ENCODE results near the gene STEAP1B. TPM values are rescaled to one million over a fixed set of nuclear protein-coding genes. Genes with fewer than 3 reads are reported as not detected.

Gene STEAP1B
- total and polyA plus RNA-seq, 2 donors (not counting 3 experiments of a cell fraction or from before 2014, with no cell fraction given), result 32.2 to 46.1 TPM

DNA sequence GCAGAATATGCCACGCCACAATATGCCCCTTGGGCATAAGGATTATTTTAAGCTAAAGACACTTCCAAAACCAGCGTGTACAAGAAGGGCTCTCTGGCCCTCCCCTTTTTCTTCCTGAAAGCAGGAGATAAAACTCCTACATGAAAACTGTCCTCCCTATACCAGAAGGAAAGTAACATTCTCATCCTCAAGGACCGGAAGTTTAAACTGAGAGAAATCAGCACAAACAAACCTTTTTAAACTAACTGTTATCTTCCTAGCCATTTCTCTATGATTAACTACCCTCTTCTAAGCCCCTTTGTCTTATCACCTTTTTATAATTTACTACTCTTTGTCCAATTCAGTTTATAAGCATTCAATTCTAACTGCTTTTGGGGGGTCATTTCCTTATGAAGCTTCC, 126.6 kb downstream of the STEAP1B start:
- ChIA-PET CTCF (interaction anchor here (0.9 to 2.0 kb wide), 2 partner anchors 8 to 9 kb away, joined by 3 to 6 read pairs; no protein-coding TSS in a partner anchor), POLR2A (no interaction called here)
- Histone ChIP-seq H3K4me3 (replicated peaks in 1 of 3; ENCODE audit: insufficient read depth in 1 of 3, low read depth in 1 of 3, low read length in 3 of 3) (no peak overlapping the region), H3K79me2 (ENCODE audit: control insufficient read depth, insufficient read depth, low read length) (no peaks in the 10 kb centered on the region), H3K9ac (replicated peaks; ENCODE audit: extremely low read depth, insufficient read depth, low read length) (no peak overlapping the region), H4K20me1 (replicated peaks; ENCODE audit: control insufficient read depth, extremely low read depth, insufficient read depth, low read length) (no peaks in the 10 kb centered on the region), H2AFZ (ENCODE audit: low read depth, low read length) (no peak overlapping the region), H3K9me1 (replicated peaks; ENCODE audit: control insufficient read depth, extremely low read depth, insufficient read depth, low read length) (no peaks in the 10 kb centered on the region), H3K9me3 (replicated peaks; ENCODE audit: control insufficient read depth, insufficient read depth, low read length) (no peaks in the 10 kb centered on the region), H3K27ac (ENCODE audit: insufficient read depth, low read depth, low read length) (no peak overlapping the region), H3K4me1 (ENCODE audit: control insufficient read depth, extremely low read depth, insufficient read depth, low read length) (no peaks in the 10 kb centered on the region), H3K36me3 (ENCODE audit: control insufficient read depth in 2 of 2, extremely low read depth in 1 of 2, insufficient read depth in 2 of 2, low read length in 2 of 2) (no peaks in the 10 kb centered on the region), H3K27me3 (ENCODE audit: control insufficient read depth in 2 of 2, insufficient read depth in 2 of 2, low read length in 2 of 2) (no peaks in the 10 kb centered on the region), H3K4me2 (ENCODE audit: insufficient read depth, low read length) (no peak overlapping the region)
- intact Hi-C loops (cut with micrococcal nuclease), result no loop called here
- DNase-seq (ENCODE audit: low read depth, low spot score) (no peak), FAIRE-seq (no peak)
- no TSS peak for BruUV-seq (replicated peaks)
- dilution Hi-C loops (cut with MboI; ENCODE audit: extremely low pct_ligation_motif_present, low sequenced_read_pairs), result no loop called here
- TF ChIP-seq, protein P1, sequence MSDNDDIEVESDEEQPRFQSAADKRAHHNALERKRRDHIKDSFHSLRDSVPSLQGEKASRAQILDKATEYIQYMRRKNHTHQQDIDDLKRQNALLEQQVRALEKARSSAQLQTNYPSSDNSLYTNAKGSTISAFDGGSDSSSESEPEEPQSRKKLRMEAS (IDR thresholded peaks at IDR 0.05; ENCODE audit: insufficient read depth, insufficient read length), result no peak
- TF ChIP-seq POLR2AphosphoS5 (IDR thresholded peaks at IDR 0.05; ENCODE audit: insufficient read depth, low read depth, low read length) (no peak), GATA2 (IDR thresholded peaks at IDR 0.05; ENCODE audit: insufficient read depth, insufficient read length, low read depth, low read length) (no peak), MYC (IDR thresholded peaks at IDR 0.05; ENCODE audit: low read depth, low read length) (no peak), EZH2 (IDR thresholded peaks at IDR 0.05; ENCODE audit: borderline replicate concordance, low read depth, low read length, severe bottlenecking) (no peak), JUN (IDR thresholded peaks at IDR 0.05; ENCODE audit: borderline replicate concordance, insufficient read depth, insufficient read length, low read depth) (no peak), POLR2A (IDR thresholded peaks at IDR 0.05; ENCODE audit: low read depth, low read length) (no peak)
- TF ChIP-seq, protein P2, sequence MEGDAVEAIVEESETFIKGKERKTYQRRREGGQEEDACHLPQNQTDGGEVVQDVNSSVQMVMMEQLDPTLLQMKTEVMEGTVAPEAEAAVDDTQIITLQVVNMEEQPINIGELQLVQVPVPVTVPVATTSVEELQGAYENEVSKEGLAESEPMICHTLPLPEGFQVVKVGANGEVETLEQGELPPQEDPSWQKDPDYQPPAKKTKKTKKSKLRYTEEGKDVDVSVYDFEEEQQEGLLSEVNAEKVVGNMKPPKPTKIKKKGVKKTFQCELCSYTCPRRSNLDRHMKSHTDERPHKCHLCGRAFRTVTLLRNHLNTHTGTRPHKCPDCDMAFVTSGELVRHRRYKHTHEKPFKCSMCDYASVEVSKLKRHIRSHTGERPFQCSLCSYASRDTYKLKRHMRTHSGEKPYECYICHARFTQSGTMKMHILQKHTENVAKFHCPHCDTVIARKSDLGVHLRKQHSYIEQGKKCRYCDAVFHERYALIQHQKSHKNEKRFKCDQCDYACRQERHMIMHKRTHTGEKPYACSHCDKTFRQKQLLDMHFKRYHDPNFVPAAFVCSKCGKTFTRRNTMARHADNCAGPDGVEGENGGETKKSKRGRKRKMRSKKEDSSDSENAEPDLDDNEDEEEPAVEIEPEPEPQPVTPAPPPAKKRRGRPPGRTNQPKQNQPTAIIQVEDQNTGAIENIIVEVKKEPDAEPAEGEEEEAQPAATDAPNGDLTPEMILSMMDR (IDR thresholded peaks at IDR 0.05; ENCODE audit: extremely low read depth in 1 of 2, insufficient read depth in 1 of 2, low read depth in 1 of 2, low read length in 2 of 2), result no peak
